SU-DHL-6 (cell line): Measurements from ENCODE around the gene KIRREL1.

Experiments
- H2AFZ ChIP-seq: fragments of 200-600 bp; sonication (generic); 2 replicates; pipeline ENCODE4 v1.6.1; 2014; ENCODE audit warnings: low read depth, mild to moderate bottlenecking, moderate library complexity, mixed read lengths, antibody characterized with exemption, low read length; ENCODE audit not compliant: severe bottlenecking
- H3F3A ChIP-seq: fragments of 200-600 bp; shearing (Covaris generic); 2 replicates; pipeline ENCODE4 v1.6.0; 2016; ENCODE audit warnings: antibody characterized with exemption, mild to moderate bottlenecking; ENCODE audit not compliant: insufficient read depth
- H3K27ac ChIP-seq: fragments of 200-600 bp; sonication (generic); 2 replicates; pipeline ENCODE4 v1.5.1; 2016; ENCODE audit warnings: low read depth, mild to moderate bottlenecking, low read length, moderate library complexity, mixed read lengths
- H3K27me3 ChIP-seq: fragments of 200-600 bp; sonication (generic), shearing (Covaris generic); 2 replicates; pipeline ENCODE4 v1.6.0; 2014; ENCODE audit warnings: mild to moderate bottlenecking, low read length
- H3K36me3 ChIP-seq: fragments of 200-600 bp; sonication (generic); 2 replicates; pipeline ENCODE4 v1.6.1; 2014; ENCODE audit warnings: mild to moderate bottlenecking, low read length, mixed read lengths
- H3K4me2 ChIP-seq: fragments of 300-600, 200-600 bp; shearing (Covaris generic), sonication (generic); 2 replicates; pipeline ENCODE4 v1.6.0; 2014; ENCODE audit warnings: low read length, low read depth, mild to moderate bottlenecking; ENCODE audit not compliant: poor library complexity, severe bottlenecking
- H3K4me3 ChIP-seq: fragments of 200-600 bp; sonication (generic); 2 replicates; pipeline ENCODE4 v1.5.1; 2014; ENCODE audit warnings: antibody characterized with exemption, low read length, mild to moderate bottlenecking, mixed read lengths; ENCODE audit not compliant: insufficient read depth, poor library complexity, severe bottlenecking
- H3K79me2 ChIP-seq: fragments of 200-600 bp; sonication (generic); 2 replicates; pipeline ENCODE4 v1.6.1; 2014; ENCODE audit warnings: mild to moderate bottlenecking, low read length, moderate library complexity; ENCODE audit not compliant: insufficient read depth
- H3K9ac ChIP-seq: fragments of 200-600 bp; sonication (generic); 2 replicates; pipeline ENCODE4 v1.7.0; 2014; ENCODE audit warnings: mild to moderate bottlenecking, low read length
- H3K9me2 ChIP-seq: fragments of 200-600 bp; sonication (generic); replicated peaks from 2 replicates; pipeline ENCODE4 v1.6.1; 2014; ENCODE audit warnings: low read length; ENCODE audit not compliant: insufficient read depth
- H3K9me3 ChIP-seq: fragments of 200-600 bp; sonication (generic); 2 replicates; pipeline ENCODE4 v1.6.1; 2014; ENCODE audit warnings: low read length, mixed read lengths; ENCODE audit not compliant: insufficient read depth
- H4K20me1 ChIP-seq: fragments of 200-600 bp; sonication (generic); 2 replicates; pipeline ENCODE4 v1.6.1; 2014; ENCODE audit warnings: low read depth, mild to moderate bottlenecking, antibody characterized with exemption, low read length, moderate library complexity, mixed read lengths
- EZH2phosphoT487 ChIP-seq: fragments of 200-600 bp; sonication (generic), shearing (Covaris generic); conservative IDR thresholded peaks from 2 replicates; pipeline ENCODE4 v1.6.1; 2018; ENCODE audit warnings: mild to moderate bottlenecking, antibody characterized with exemption, low read length, moderate library complexity, mixed read lengths
- TF ChIP-seq, protein P1 (sequence below): fragments of 200-600 bp; sonication (generic); IDR thresholded peaks from one replicate; pipeline ENCODE4 v1.5.1; 2017; ENCODE audit warnings: antibody characterized with exemption, mild to moderate bottlenecking, low read length, moderate library complexity; ENCODE audit not compliant: insufficient read depth, poor library complexity, severe bottlenecking

KIRREL1 gene

GRCh38 chr1:158062174-158062573 is 68.7 kb downstream of the KIRREL1 start:
- no peak overlapping the region for H3K4me2 ChIP-seq
- H3K27me3 ChIP-seq = no peaks in the 10 kb centered on the region
- TF ChIP-seq, protein P1, sequence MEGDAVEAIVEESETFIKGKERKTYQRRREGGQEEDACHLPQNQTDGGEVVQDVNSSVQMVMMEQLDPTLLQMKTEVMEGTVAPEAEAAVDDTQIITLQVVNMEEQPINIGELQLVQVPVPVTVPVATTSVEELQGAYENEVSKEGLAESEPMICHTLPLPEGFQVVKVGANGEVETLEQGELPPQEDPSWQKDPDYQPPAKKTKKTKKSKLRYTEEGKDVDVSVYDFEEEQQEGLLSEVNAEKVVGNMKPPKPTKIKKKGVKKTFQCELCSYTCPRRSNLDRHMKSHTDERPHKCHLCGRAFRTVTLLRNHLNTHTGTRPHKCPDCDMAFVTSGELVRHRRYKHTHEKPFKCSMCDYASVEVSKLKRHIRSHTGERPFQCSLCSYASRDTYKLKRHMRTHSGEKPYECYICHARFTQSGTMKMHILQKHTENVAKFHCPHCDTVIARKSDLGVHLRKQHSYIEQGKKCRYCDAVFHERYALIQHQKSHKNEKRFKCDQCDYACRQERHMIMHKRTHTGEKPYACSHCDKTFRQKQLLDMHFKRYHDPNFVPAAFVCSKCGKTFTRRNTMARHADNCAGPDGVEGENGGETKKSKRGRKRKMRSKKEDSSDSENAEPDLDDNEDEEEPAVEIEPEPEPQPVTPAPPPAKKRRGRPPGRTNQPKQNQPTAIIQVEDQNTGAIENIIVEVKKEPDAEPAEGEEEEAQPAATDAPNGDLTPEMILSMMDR = no peak
- TF ChIP-seq EZH2phosphoT487 = no peak
- H3K4me3 ChIP-seq = no peak overlapping the region
- no peaks in the 10 kb centered on the region for H3F3A ChIP-seq
- no peaks in the 10 kb centered on the region for H3K9me2 ChIP-seq
- no peaks in the 10 kb centered on the region for H4K20me1 ChIP-seq
- no peak overlapping the region for H3K27ac ChIP-seq
- no peaks in the 10 kb centered on the region for H3K79me2 ChIP-seq
- H2AFZ ChIP-seq = no peak overlapping the region
- H3K36me3 ChIP-seq = no peaks in the 10 kb centered on the region
- no peak overlapping the region for H3K9ac ChIP-seq
- H3K9me3 ChIP-seq = no peaks in the 10 kb centered on the region

DNA sequence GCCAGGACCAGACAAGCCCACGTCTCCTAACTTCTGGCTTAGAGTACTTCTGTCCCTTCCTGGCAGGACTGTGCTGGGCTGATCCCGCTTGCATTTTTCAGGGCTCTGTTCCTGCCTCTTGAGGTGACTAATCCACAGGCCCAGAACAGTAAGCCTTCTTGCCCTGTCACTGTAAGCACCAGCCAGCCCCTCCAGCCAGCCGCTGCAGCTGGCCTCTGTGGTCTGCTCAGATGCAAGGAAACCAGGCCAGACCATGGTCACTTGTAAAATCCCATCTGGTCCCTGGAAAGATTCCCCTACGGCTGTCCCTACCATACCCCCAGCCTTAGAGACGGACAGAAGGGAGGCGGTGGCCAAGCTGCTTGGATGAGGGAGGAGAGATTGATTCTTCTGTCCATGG is 74.2 kb downstream of the KIRREL1 start:
- Histone ChIP-seq H3K4me3 (no peak overlapping the region), H3K79me2 (no peaks in the 10 kb centered on the region), H3K4me2 (no peak overlapping the region), H3K36me3 (no peaks in the 10 kb centered on the region), H2AFZ (no peak overlapping the region), H3F3A (no peaks in the 10 kb centered on the region), H3K27me3 (no peaks in the 10 kb centered on the region), H3K27ac (no peak overlapping the region), H3K9me3 (no peaks in the 10 kb centered on the region), H3K9me2 (no peaks in the 10 kb centered on the region), H4K20me1 (no peaks in the 10 kb centered on the region), H3K9ac (no peak overlapping the region)
- TF ChIP-seq EZH2phosphoT487 = no peak
- TF ChIP-seq, protein P1 = no peak

GRCh38 chr1:158068918-158069317 is 75.5 kb downstream of the KIRREL1 start:
- TF ChIP-seq, protein P1 = no peak
- no peak for TF ChIP-seq EZH2phosphoT487
- Histone ChIP-seq H3K4me2 (no peak overlapping the region), H2AFZ (no peak overlapping the region), H3F3A (no peaks in the 10 kb centered on the region), H3K9ac (no peak overlapping the region), H3K27me3 (no peaks in the 10 kb centered on the region), H3K9me2 (no peaks in the 10 kb centered on the region), H3K36me3 (no peaks in the 10 kb centered on the region), H3K79me2 (no peaks in the 10 kb centered on the region), H3K9me3 (no peaks in the 10 kb centered on the region), H3K27ac (no peak overlapping the region), H3K4me3 (no peak overlapping the region), H4K20me1 (no peaks in the 10 kb centered on the region)
